NCI-H2227 (cell line): ENCODE results near the gene CAB39.

ENCODE experiments used
- DNase-seq: peaks from one replicate; lab custom pipeline; 2025; ENCODE audit not compliant: unreplicated experiment; lab: John Stamatoyannopoulos, UW

The CAB39 gene

GRCh38 chr2:230850358-230850658, 137.7 kb downstream of the CAB39 start:
- no peak for DNase-seq

GRCh38 chr2:230852113-230852512, 139.5 kb downstream of the CAB39 start:
- no peak for DNase-seq

GRCh38 chr2:230861552-230862255, 149.1 kb downstream of the CAB39 start:
- DNase-seq: peak; percentile 85

GRCh38 chr2:230862292-230862691, 149.7 kb downstream of the CAB39 start:
- no peak for DNase-seq

GRCh38 chr2:230863031-230863430, 150.4 kb downstream of the CAB39 start:
- DNase-seq: no peak

- DNase-seq: no peak
Observed at GRCh38 chr2:230863442-230864121, 150.9 kb downstream of the CAB39 start.

- DNase-seq: no peak
Observed at GRCh38 chr2:230864122-230864604, 151.5 kb downstream of the CAB39 start.

- DNase-seq: peak; percentile 83
Observed at GRCh38 chr2:230864605-230865306, 152.1 kb downstream of the CAB39 start, which contains the start of gene ITM2C. Gene ITM2C (plus strand): TSS chr2:230864942. CDS start chr2:230865026, 84 bp downstream.

- DNase-seq: peak; percentile 52
Observed at GRCh38 chr2:230865307-230865765, 152.7 kb downstream of the CAB39 start.

- DNase-seq: peak; percentile 42
Observed at GRCh38 chr2:230865766-230866755, 153.4 kb downstream of the CAB39 start.

- DNase-seq: peak; percentile 61
Observed at GRCh38 chr2:230866756-230867523, 154.3 kb downstream of the CAB39 start.

- peak; percentile 81 for DNase-seq
Observed at GRCh38 chr2:230868161-230868946, 155.7 kb downstream of the CAB39 start.

GRCh38 chr2:230868947-230869913, 156.6 kb downstream of the CAB39 start:
- peak; percentile 71 for DNase-seq

GRCh38 chr2:230869914-230870543, 157.4 kb downstream of the CAB39 start:
- peak; percentile 32 for DNase-seq
